HEK293T (cell line): Measurements from ENCODE around the gene FAF2.

Source experiments
- CTCF ChIA-PET: fragments of 350-600 bp; formaldehyde crosslinking; extraction: SDS; loops from one replicate; lab custom pipeline; 2021; ENCODE audit warnings: antibody characterized with exemption, inconsistent platforms; lab: Yijun Ruan, JAX
- POLR2A ChIA-PET: fragments of 350-600 bp; formaldehyde crosslinking; extraction: SDS; loops from one replicate; lab custom pipeline; 2020; ENCODE audit warnings: antibody characterized with exemption, inconsistent platforms; lab: Yijun Ruan, JAX
- DNase-seq: peaks from one replicate; pipeline ENCODE4 v3.0.0; 2012; ENCODE audit warnings: mixed read lengths; ENCODE audit errors: extremely low spot score
- ARNT ChIP-seq: fragments of 450-650 bp; IDR thresholded peaks from 2 replicates; pipeline ENCODE4 v1.6.1; 2017; ENCODE audit warnings: mild to moderate bottlenecking
- BHLHE40 ChIP-seq: fragments of 450-650 bp; IDR thresholded peaks from 2 replicates; pipeline ENCODE4 v1.6.1; 2016; ENCODE audit warnings: mild to moderate bottlenecking, moderate library complexity, borderline replicate concordance
- CTBP1 ChIP-seq: fragments of 450-650 bp; IDR thresholded peaks from 2 replicates; pipeline ENCODE4 v1.6.1; 2016; ENCODE audit warnings: borderline replicate concordance
- ELF4 ChIP-seq: fragments of 450-650 bp; IDR thresholded peaks from 2 replicates; pipeline ENCODE4 v1.6.1; 2017; ENCODE audit warnings: antibody characterized with exemption
- FOXA1 ChIP-seq: fragments of 450-650 bp; IDR thresholded peaks from 2 replicates; pipeline ENCODE4 v1.6.1; 2016; ENCODE audit warnings: mild to moderate bottlenecking
- FOXK2 ChIP-seq: fragments of 450-650 bp; IDR thresholded peaks from 2 replicates; pipeline ENCODE4 v1.6.1; 2016; ENCODE audit warnings: mild to moderate bottlenecking
- FOXM1 ChIP-seq: fragments of 450-650 bp; IDR thresholded peaks from 2 replicates; pipeline ENCODE4 v1.6.1; 2017; ENCODE audit warnings: mild to moderate bottlenecking, borderline replicate concordance
- HDGF ChIP-seq: fragments of 450-650 bp; IDR thresholded peaks from 2 replicates; pipeline ENCODE4 v1.6.1; 2017; ENCODE audit warnings: antibody characterized with exemption, borderline replicate concordance
- L3MBTL2 ChIP-seq: fragments of 450-650 bp; conservative IDR thresholded peaks from 2 replicates; pipeline ENCODE4 v1.6.1; 2016; ENCODE audit warnings: mild to moderate bottlenecking
- LEF1 ChIP-seq: fragments of 450-650 bp; IDR thresholded peaks from 2 replicates; pipeline ENCODE4 v1.6.1; 2017; ENCODE audit warnings: mild to moderate bottlenecking, borderline replicate concordance
- NFRKB ChIP-seq: fragments of 450-650 bp; IDR thresholded peaks from 2 replicates; pipeline ENCODE4 v1.6.1; 2016; ENCODE audit warnings: mild to moderate bottlenecking, moderate library complexity
- SP1 ChIP-seq: fragments of 450-650 bp; IDR thresholded peaks from 2 replicates; pipeline ENCODE4 v1.6.1; 2017
- SUZ12 ChIP-seq: fragments of 450-650 bp; IDR thresholded peaks from 2 replicates; pipeline ENCODE4 v1.6.1; 2016; ENCODE audit warnings: mild to moderate bottlenecking
- TARDBP ChIP-seq: fragments of 450-650 bp; IDR thresholded peaks from 2 replicates; pipeline ENCODE4 v1.6.1; 2016
- ZNF384 ChIP-seq: fragments of 450-650 bp; IDR thresholded peaks from 2 replicates; pipeline ENCODE4 v1.6.1; 2016
- TF ChIP-seq, protein P1 (sequence below): fragments of 450-650 bp; IDR thresholded peaks from 2 replicates; pipeline ENCODE4 v1.6.1; 2016

FAF2 gene

GRCh38 chr5:176424181-176424580 is 24.0 kb upstream of the FAF2 start:
- no peak for DNase-seq
- CTCF ChIA-PET, result no interaction called here
- POLR2A ChIA-PET, result no interaction called here
- no peak for TF ChIP-seq HDGF
- TF ChIP-seq ELF4, result no peak
- TF ChIP-seq ZNF384, result no peak
- no peak for TF ChIP-seq ARNT
- no peak for TF ChIP-seq FOXM1
- no peak for TF ChIP-seq BHLHE40
- TF ChIP-seq, protein P1, sequence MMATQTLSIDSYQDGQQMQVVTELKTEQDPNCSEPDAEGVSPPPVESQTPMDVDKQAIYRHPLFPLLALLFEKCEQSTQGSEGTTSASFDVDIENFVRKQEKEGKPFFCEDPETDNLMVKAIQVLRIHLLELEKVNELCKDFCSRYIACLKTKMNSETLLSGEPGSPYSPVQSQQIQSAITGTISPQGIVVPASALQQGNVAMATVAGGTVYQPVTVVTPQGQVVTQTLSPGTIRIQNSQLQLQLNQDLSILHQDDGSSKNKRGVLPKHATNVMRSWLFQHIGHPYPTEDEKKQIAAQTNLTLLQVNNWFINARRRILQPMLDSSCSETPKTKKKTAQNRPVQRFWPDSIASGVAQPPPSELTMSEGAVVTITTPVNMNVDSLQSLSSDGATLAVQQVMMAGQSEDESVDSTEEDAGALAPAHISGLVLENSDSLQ, result no peak
- no peak for TF ChIP-seq FOXA1
- TF ChIP-seq SUZ12, result no peak
- no peak for TF ChIP-seq L3MBTL2

DNA sequence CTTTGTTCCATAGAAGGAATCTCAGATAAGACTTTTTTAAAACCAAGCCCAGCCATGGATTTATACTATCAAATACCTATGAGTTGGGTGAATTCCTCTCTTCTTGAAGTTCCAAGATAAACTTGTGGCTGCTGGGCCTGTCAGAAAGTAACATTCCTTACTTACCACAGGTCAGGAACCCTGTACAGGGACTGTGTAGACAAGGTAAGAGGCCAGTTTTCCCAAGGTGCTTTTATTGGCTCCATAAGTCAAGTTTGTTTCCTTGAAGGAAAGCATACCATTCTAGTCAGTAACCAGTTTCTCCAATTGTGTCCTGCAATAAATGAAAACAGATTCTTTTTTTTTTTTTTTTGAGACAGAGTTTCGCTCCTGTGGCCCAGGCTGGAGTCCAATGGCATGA is 23.0 kb upstream of the FAF2 start:
- ChIA-PET POLR2A (no interaction called here), CTCF (interaction anchor here (1.4 kb wide), 1 partner anchor 8 kb away, joined by 3 read pairs; no protein-coding TSS in a partner anchor)
- DNase-seq, result no peak
- TF ChIP-seq CTBP1 (no peak), L3MBTL2 (no peak), HDGF (no peak), SP1 (no peak), SUZ12 (no peak), NFRKB (no peak)
- TF ChIP-seq, protein P1, result no peak

DNA sequence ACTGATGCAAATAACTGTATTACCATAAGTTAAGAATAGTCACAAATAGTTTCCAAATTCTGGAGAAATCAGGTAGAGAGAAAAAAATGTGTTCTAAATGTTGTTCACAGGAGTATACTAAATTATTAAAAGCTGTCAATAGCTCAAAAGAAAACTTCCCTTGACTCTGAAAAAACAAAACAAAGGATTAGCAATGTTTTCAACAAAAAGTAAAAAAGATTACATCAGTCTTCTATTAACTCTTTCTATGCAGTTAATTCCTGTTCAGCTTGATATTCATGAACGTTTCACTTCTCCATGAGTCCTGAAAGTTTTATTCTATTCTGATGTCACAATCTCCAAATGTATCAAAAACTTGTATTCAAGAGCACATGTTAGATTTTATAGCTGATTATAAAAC is 22.4 kb upstream of the FAF2 start:
- no peak for DNase-seq
- CTCF ChIA-PET, result interaction anchor here (1.4 kb wide), 1 partner anchor 9 kb away, joined by 3 read pairs; no protein-coding TSS in a partner anchor
- TF ChIP-seq ELF4 (no peak), TARDBP (no peak), SUZ12 (no peak), LEF1 (no peak), ZNF384 (no peak)
- TF ChIP-seq, protein P1, result no peak
- POLR2A ChIA-PET, result no interaction called here

DNA sequence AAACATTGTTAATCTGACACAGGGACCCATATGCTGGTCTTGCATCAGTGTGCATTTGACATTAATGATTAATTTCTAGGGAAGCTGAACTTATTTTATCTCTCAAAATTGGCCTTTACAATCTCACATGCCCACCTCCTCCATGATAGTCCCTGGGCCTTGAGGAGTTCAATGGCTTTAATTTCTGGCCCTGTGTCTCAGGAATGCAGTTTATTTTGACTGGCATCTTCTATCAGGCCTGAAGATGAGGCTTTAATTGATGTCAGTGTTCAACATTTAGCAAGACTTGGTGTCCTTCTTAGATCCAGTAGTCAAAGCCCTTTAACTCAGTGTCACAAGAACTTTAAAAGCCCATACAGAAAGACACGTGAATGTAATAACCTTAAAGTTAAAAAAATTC is 21.3 kb upstream of the FAF2 start:
- TF ChIP-seq HDGF (no peak), FOXA1 (no peak), SUZ12 (no peak), FOXM1 (no peak), SP1 (no peak), TARDBP (no peak)
- DNase-seq, result no peak
- POLR2A ChIA-PET, result interaction anchor here (1.1 kb wide), 1 partner anchor 21 kb away, joined by 4 read pairs; the partner anchor contains the start of gene FAF2
- CTCF ChIA-PET, result interaction anchor here (1.5 kb wide), 1 partner anchor 21 kb away, joined by 3 read pairs; no protein-coding TSS in a partner anchor

- POLR2A ChIA-PET, result no interaction called here
- CTCF ChIA-PET, result interaction anchor here (0.9 kb wide), 1 partner anchor 23 kb away, joined by 3 read pairs; no protein-coding TSS in a partner anchor
- no peak for DNase-seq
- TF ChIP-seq ZNF384 (no peak), ELF4 (no peak)
These were observed 20.2 kb upstream of the FAF2 start for GRCh38 chr5:176427971-176428370.

GRCh38 chr5:176429972-176430371 is 18.2 kb upstream of the FAF2 start:
- POLR2A ChIA-PET, result interaction anchor here (2.0 kb wide), 1 partner anchor 18 kb away, joined by 10 read pairs; the partner anchor contains the start of gene FAF2
- TF ChIP-seq NFRKB (no peak), LEF1 (no peak)
- TF ChIP-seq, protein P1, result no peak
- CTCF ChIA-PET, result interaction anchor here (0.7 to 1.1 kb wide), 2 partner anchors 18 to 45 kb away, joined by 3 to 5 read pairs; no protein-coding TSS in a partner anchor
- no peak for DNase-seq

DNA sequence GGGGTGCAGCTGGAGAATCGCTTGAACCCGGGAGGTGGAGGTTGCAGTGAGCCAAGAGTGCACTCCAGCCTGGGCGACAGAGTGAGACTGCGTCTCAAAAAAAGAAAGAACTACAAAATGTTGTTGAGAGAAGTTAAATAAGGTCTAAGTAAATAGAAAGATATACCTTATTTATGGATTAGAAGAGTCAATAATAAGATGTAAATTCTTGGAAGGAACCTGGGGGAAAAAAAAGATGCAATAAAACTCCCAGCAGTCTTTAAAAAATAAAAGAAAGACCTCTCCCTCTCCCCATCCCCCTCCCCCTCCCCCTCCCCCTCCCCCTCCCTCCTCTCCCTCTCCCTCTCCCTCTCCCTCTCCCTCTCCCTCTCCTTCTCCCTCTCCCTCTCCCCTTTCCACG is 15.5 kb upstream of the FAF2 start:
- POLR2A ChIA-PET, result no interaction called here

More for the DNA sequence above, 15.5 kb upstream of the FAF2 start:
- no peak for DNase-seq
- TF ChIP-seq, protein P1, result no peak
- TF ChIP-seq LEF1, result no peak
- TF ChIP-seq ZNF384, result no peak
- TF ChIP-seq CTBP1, result no peak
- TF ChIP-seq FOXA1, result no peak
- no peak for TF ChIP-seq NFRKB
- no peak for TF ChIP-seq BHLHE40
- no peak for TF ChIP-seq FOXM1
- TF ChIP-seq ARNT, result no peak
- no peak for TF ChIP-seq L3MBTL2
- no peak for TF ChIP-seq FOXK2
- CTCF ChIA-PET, result no interaction called here
